Measurements from ENCODE around the gene ATF6B. TPM values are rescaled to one million over a fixed set of nuclear protein-coding genes. Genes with fewer than 3 reads are reported as not detected.
"Not testable (repeated sequence)": the region's sequence is repeated elsewhere in the genome, so short reads cannot be mapped to it uniquely, and the experiment has no call there.

The ATF6B gene
- total RNA-seq, 1 donor from 2014 or later: 121 TPM

DNA sequence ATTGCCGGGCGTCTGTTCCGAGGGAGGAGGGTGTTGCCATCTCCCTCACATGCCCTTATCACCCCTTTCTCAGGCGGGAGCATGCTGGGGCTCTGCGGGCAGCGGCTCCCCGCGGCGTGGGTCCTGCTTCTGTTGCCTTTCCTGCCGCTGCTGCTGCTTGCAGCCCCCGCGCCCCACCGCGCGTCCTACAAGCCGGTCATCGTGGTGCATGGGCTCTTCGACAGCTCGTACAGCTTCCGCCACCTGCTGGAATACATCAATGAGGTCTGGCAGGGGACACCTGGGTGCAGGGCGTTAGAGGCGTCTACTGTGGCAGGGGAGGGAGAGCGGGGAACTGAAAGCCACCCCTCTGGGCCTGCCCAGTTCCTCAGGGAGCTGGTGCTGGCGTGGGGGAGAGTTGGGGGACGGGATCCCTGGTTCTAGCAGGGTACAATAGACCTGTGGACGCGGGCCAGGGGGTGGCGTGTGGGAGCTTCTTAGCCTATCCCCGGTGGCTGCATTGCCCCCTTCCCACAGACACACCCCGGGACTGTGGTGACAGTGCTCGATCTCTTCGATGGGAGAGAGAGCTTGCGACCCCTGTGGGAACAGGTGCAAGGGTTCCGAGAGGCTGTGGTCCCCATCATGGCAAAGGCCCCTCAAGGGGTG, 26.6 kb upstream of the ATF6B start:
- DNase-seq (ENCODE audit: low spot score): peak; percentile 78

DNA sequence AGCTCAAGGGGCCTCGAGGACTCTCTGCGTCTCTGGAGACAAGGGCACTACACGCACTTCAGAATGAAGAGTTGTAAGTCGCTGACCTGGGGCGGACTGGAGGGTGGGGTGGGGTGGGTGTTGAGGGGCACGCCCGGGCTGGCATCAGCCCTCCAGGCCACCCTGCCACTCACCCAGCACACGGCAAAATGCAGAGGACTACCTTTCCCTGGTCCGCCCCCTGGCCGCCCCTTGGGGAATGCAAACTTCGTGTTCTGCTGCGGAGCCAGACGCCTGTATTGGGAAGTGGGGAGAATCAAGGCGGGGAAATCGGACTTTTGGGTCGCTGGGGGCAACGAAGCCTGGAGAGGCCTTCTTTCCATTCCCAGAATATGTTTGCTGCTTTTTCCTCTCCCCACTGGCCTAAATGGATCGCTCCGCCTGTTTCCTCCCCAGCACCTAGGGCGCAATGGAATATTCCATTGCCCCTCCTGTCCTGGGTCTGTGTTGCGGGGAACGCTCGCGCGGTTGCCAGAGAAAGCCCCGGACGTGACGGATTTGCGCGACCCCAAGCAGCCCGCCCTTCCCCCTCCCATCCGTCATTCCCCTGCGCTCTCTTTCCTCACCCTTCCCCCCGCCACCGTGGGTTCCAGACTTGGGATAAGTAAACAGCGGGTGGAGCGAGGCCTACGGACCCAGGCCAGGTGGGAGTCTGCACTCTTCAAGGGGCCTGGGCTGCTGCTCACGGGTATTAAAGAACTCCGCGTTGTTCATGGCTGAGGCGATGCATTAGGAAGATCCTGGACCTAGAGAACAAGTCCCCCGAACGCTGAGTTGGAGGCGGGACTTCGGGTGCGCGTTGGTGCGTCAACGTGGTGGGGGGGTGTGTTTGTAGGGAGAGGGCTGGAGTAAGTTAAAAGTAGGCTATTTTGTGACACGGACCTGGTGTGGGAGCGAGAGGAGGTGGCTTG, 25.8 kb upstream of the ATF6B start, which contains the start of gene PPT2:
TSS of gene PPT2 (plus strand) at position 578 of the 950 bp plus-strand sequence. CDS start 454 bp downstream, outside the sequence.
- DNase-seq (ENCODE audit: low spot score): peak; percentile 91

GRCh38 chr6:32152769-32153563, 24.9 kb upstream of the ATF6B start:
- no peak for DNase-seq (ENCODE audit: low spot score)

GRCh38 chr6:32151863-32152768, 24.1 kb upstream of the ATF6B start, which contains the start of gene PRRT1:
Gene PRRT1 (minus strand): TSS chr6:32151939. CDS start chr6:32151827, 112 bp downstream.
- no peak for DNase-seq (ENCODE audit: low spot score)

DNA sequence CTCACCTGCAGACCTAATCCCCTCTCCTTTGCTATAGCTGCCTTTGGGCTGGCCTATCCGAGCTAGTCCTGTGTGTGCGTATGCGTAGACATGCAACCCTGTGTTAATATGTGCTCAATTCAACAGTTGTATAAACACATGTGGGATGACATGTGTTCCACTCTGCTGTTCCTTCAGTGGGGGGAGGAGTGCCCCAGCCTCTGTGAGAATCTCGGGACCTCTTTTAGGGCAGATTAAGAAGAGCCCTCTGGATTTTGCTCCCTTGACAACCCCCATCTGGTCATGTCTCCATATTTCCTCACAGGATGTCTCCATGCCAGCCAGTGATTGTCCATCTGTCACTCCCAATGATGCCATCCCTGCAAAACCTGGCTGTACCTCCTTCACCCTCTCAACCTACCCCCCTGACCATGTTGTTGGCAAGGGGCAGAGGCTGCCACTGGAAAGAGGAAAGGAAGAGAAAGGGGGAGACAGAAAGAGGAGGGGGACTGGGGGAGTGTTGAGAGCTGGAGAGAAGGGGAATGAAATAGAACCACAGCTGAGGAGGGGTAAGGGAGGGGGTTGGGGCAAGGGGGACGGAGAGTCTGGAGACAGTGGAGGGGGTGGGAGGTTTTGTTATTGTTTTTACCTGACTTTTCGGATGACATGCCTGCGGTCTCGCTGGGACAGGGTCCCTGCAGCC, 23.3 kb upstream of the ATF6B start:
- no peak for DNase-seq (ENCODE audit: low spot score)

DNA sequence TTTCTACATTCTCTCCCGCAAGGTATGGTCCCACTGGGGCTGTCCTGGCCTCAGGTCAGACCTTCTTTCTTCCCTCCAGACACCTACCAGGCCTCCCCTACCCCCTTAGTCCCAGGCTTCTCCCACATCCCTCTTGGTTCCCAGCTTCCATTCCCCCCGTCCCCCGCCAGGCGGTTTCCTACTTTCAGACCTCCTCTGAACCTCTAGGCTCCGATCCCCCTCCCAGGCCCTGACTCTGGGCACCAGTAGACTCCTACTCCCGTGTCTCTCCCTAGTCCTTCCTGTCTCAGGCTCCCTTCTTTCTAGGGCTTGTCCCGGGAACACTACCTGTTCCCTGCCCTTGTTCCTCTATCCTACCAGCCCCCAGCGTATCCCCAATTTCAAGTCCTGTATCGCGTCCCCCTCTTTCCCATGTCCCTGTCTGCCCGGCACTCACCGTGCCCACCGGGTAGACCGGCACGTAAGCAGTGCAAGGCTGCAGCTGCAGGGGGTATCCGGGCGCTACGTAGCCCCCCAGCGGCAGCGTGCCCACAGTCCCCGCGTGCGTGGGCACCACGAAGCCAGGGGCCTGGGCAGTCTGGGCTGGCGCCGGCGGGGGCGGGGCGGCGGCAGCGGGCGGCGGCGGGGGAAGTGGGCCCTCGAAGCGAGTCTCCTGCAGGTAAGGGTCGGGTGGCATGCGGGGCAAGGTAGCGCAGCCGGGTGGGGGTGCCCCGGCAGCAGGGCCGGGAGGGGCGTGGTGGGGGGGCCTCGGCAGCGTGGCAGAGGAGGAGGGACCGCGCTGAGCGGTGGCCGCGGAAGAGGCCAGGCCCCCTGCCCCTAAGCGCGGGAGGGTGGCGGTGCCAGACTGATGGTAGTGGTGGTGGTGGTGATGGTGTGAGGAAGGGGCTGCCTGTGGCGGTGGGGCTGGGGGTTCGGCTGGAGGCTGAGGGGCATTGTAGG, 22.2 kb upstream of the ATF6B start:
- no peak for DNase-seq (ENCODE audit: low spot score)

DNA sequence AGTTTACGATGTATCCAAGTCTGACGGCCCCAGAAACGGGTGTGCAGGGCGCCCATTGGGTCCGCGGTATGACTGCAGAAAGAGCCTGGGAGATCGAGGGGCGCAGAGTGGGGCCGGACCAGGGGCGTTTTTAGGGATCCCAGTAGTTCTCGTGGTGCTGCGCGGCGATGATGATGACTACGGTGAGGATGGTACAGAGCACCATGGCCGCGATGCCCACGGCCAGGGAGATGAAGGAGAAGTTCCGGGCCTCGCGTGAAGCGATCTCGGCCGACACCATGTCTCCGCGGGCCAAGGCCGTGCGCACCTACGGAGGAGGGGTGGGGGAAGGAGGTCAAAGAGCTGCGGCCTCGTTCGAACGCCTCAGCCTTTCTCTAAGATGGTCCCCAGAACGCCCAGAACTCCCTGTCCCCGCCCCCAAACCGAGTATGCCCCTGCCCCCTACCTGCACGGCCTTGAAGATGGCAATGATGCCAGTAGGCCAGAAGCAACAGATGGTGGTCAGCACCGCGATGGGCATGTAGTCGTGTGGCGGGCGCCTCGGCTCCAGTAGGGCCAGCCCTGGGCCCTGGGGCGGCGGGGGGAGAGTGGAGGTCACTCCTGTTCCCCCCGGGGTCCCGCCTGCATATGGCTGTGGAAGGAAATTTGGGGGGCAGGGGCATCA, 21.2 kb upstream of the ATF6B start:
- DNase-seq (ENCODE audit: low spot score): no peak

DNA sequence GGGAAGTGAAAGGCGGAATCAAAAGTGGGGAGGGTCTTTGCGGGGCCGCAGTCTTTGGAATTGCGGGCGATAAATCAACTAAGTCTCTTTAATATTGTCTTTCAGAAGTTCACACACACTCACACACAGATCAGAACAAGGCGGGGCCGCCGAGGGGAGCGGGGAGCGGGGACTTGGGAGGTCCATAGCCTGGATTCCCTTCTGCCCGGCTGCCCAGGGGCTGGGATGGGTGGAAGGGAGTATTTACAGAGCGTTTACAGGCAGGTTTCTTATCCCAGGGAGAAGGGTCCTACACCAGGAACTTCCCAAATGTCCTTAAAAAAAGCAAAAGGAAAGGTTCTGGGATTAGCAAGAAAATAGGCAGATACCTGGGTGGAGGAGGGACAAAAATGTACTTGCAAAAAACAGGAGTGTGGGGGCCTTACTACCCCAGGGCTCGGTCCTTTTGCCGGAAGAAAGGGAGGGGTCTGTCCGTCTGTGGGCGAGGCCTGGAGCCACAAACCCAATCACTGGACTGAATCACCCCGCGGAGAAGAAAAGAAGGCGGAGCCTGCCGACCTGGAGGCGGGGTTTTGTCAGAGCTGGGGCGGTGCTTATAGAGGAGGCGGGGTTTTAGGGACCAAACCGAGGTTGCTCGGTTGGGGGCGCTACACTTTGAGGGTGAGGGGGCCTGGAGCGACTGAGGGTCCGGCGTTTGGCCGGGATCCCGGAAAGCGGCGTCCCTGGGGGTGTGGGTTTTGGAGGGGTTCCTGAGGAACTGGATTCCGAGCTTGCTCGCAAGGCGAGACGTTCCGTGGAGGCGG, 20.4 kb upstream of the ATF6B start:
- no peak for DNase-seq (ENCODE audit: low spot score)

DNA sequence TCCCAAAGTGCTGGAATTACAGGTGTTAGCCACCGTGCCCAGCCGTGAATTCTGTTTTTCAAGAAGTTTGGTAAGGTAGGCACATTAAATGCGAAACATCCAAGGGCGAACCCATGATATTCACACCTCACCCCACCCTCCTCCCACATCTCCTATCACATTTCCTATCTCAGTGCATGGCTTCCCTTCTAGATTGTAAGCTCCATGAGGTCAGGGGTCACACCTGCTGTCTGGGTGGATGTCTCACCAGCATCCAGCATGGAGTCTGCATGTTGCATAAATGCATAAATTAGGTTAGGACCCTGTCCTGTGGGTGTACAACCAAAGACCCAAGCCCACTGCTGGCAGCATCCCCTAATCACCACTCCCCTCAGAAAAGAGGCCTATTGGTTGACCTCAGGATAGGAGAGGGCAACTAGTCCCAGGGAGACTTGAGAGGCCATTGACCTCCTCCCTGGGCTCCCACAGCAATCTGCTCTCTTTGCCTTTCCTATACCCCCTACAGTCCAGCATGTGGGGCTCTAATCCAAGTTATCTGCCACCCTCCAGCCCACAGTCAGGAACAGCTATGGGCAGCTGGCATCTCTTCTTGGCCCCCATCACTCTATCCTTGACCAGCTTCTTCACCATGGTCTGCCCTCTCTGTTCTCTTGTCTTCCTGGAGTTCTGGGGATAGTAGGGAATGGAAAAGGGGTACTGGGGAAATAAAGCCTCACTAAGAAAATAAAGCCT, 19.5 kb upstream of the ATF6B start:
- DNase-seq (ENCODE audit: low spot score): no peak

GRCh38 chr6:32146687-32147086, 18.6 kb upstream of the ATF6B start:
- DNase-seq (ENCODE audit: low spot score): no peak

GRCh38 chr6:32146287-32146686, 18.2 kb upstream of the ATF6B start:
- no peak for DNase-seq (ENCODE audit: low spot score)

DNA sequence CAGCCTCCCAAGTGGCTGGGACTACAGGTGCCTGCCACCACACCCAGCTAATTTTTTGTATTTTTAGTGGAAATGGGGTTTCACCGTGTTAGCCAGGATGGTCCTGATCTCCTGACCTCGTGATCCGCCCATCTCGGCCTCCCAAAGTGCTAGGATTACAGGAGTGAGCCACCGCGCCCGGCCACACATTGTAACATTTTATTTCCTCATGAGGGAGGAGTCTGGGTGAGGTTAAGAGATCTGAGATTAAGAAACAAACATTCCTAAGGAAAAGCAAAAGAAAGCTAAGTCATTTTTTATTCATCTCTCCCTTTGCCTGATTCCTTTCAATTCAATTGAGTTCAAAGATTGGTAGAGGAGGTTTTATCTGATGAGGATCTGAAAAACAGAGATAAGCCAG, 16.2 kb upstream of the ATF6B start:
- DNase-seq (ENCODE audit: low spot score): not testable (repeated sequence)

- DNase-seq (ENCODE audit: low spot score): no peak
These were observed 12.5 kb upstream of the ATF6B start for GRCh38 chr6:32140420-32141046.

- no peak for DNase-seq (ENCODE audit: low spot score)
These were observed 11.5 kb upstream of the ATF6B start for GRCh38 chr6:32139590-32139989.

- DNase-seq (ENCODE audit: low spot score): no peak
These were observed 9.4 kb upstream of the ATF6B start for GRCh38 chr6:32137454-32137853.

- DNase-seq (ENCODE audit: low spot score): no peak
These were observed 5.7 kb upstream of the ATF6B start for GRCh38 chr6:32133786-32134185.

DNA sequence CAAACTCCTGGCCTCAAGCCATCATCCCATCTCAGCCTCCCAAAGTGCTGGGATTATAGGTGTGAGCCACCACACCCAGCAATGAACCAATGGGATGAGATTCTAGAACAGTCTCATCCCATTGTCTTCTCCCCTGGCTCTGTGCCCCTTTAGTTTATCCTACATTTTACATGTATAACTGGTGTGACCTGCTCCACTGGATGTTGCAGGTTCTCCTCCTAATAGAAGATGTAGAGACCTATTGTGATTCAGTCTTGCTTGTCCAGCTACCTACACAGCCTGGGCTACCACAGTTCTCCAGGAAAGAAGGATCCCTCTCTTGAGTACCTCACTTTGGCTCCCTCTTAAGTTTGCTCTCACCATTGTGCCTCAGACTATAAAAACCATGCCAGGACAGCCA, 4.1 kb upstream of the ATF6B start:
- DNase-seq (ENCODE audit: low spot score): no peak

Data from ureter (tissue), 1 donor.